Pancreas (tissue), 10 donors: Measurements from ENCODE around the gene SLC6A16. TPM values are rescaled to one million over a fixed set of nuclear protein-coding genes. Genes with fewer than 3 reads are reported as not detected.
"Not testable (repeated sequence)": the region's sequence is repeated elsewhere in the genome, so short reads cannot be mapped to it uniquely, and the experiment has no call there.

Experiments used
- ATAC-seq, 4 donors: fragments of 200-7000 bp; cut with Tn5 transposase; one replicate each; pipeline versions ENCODE4 v1.8.0 to v1.9.1; 2020; ENCODE audit warnings: mild to moderate bottlenecking in 4 of 4, moderate library complexity in 4 of 4
- DNase-seq, 6 donors: peaks; one replicate each; pipeline ENCODE4 v3.0.0-alpha.2; 2020
- FAIRE-seq: peaks from 2 replicates; lab custom pipeline; 2012; peaks lifted over from hg19 to GRCh38; lab: Jason Lieb, UNC
- H3K27ac ChIP-seq, 4 donors: fragments of 200-600 bp; sonication (generic); 1 replicate in 3 of 4; 2 replicates in 1 of 4; pipeline versions ENCODE4 v1.5.0 to v1.8.0; 2020
- H3K27me3 ChIP-seq, 4 donors: fragments of 200-600 bp; one replicate each; pipeline ENCODE4 v1.8.0; 2021
- H3K36me3 ChIP-seq, 3 donors: fragments of 200-600 bp; sonication (generic) in 1 of 3; one replicate each; pipeline versions ENCODE4 v1.5.0 to v1.8.0; 2020 to 2021
- H3K4me1 ChIP-seq, 3 donors: fragments of 200-600 bp; one replicate each; pipeline ENCODE4 v1.8.0; 2021
- H3K4me3 ChIP-seq, 4 donors: fragments of 200-600 bp; sonication (generic) in 2 of 4; one replicate each; pipeline versions ENCODE4 v1.5.0 to v1.8.0; 2020 to 2021
- H3K9me3 ChIP-seq, 4 donors: fragments of 200-600 bp; one replicate each; pipeline ENCODE4 v1.8.0; 2021
- CTCF ChIP-seq, 4 donors: fragments of 200-600 bp; sonication (generic) in 3 of 4; IDR thresholded peaks; one replicate each; pipeline versions ENCODE4 v1.5.0 to v1.8.0; 2021; ENCODE audit warnings: antibody characterized with exemption in 4 of 4
- whole genome bisulfite sequencing, 2 donors: extraction: QIAGEN DNeasy Blood & Tissue Kit; methylation state at CpG; one replicate each; pipeline ENCODE4 v1.1.7; 2013; 5-methylcytosine and 5-hydroxymethylcytosine counted together
- intact Hi-C, 3 donors: fragments of 100-400 bp; cut with DNase I; formaldehyde crosslinking; loops; one replicate each; pipeline versions ENCODE4 v1.11.1 to v1.14.2; 2022
- polyA plus RNA-seq, 2 donors: library from polyadenylated mRNA; stranded (reverse); fragments of 200-250 nt; gene quantifications; one replicate each; pipeline ENCODE4 v1.2.3, GENCODE V29; 2013
- total RNA-seq, 6 donors: library from RNA; stranded (reverse); fragmentation: NEBNext Ultra II Directional in 4 of 6; extraction: Animal tissue kit (Norgen Biotek cat#: 25700) in 4 of 6; gene quantifications; one replicate each; pipeline versions ENCODE4 v1.2.1 to v1.2.4, GENCODE V29; 2021 to 2023
- donor health status: healthy with polysubstance abuse.
- donor health status: DM: no; HTN: no; CAD: no; lungs with moderate emphysema.
- donor health status: DM: no; HTN: no; CAD: no.
- donor health status: control.
- donor health status: control.
- donor health status: Bipolar disorder and iron deficiency.
- donor health status: DM: yes; HTN: yes; CAD: no.
- donor health status: DM: no; HTN: no; CAD: no.
- donor health status: DM: no; HTN: no; CAD: no.
- donor health status: DM: yes; HTN: yes; CAD: no.

Gene SLC6A16
- total RNA-seq (1 to 10 TPM; 1.5 to 4.1 (median 2.7) TPM), polyA plus RNA-seq (1 to 10 TPM; 4.5 to 5.9 TPM)

- Histone ChIP-seq H3K9me3 (no peaks in the 10 kb centered on the region), H3K27me3 (no peaks in the 10 kb centered on the region), H3K27ac (no peak within 1 kb of the TSS), H3K4me1 (no peaks in the 10 kb centered on the region), H3K36me3 (no peaks in the 10 kb centered on the region), H3K4me3 (no peak within 1 kb of the TSS)
- ATAC-seq: no peak
- 95 to 96% methylated on average over 35 to 38 of the region's 38 CpGs for WGBS, 2 donors
- FAIRE-seq: no peak
- no peak for TF ChIP-seq CTCF (IDR thresholded peaks at IDR 0.05)
- intact Hi-C loops: no loop called here
- no peak for DNase-seq
These were observed at the start of gene SLC6A16 for GRCh38 chr19:49324801-49325576. Gene SLC6A16 (minus strand): TSS chr19:49325191. CDS start chr19:49311347, 13,844 bp downstream.

- ATAC-seq, H3K9me3 ChIP-seq, intact Hi-C loops, H3K4me3 ChIP-seq, H3K4me1 ChIP-seq, H3K27ac ChIP-seq, DNase-seq, H3K36me3 ChIP-seq, H3K27me3 ChIP-seq, FAIRE-seq: not testable (repeated sequence)
- WGBS, 2 donors: 76 to 91% methylated on average over 3 of the region's 3 CpGs
These were observed 48.2 kb upstream of the SLC6A16 start for GRCh38 chr19:49373174-49373573.

- Histone ChIP-seq H3K27me3 (no peaks in the 10 kb centered on the region), H3K4me1 (no peaks in the 10 kb centered on the region), H3K36me3 (no peaks in the 10 kb centered on the region), H3K4me3 (no peak overlapping the region), H3K9me3 (no peaks in the 10 kb centered on the region), H3K27ac (no peak overlapping the region)
- DNase-seq (no peak), FAIRE-seq (no peak), ATAC-seq (no peak)
- intact Hi-C loops: no loop called here
- 66 to 79% methylated on average over 3 of the region's 3 CpGs for WGBS, 2 donors
- no peak for TF ChIP-seq CTCF (IDR thresholded peaks at IDR 0.05)
These were observed 46.2 kb upstream of the SLC6A16 start for GRCh38 chr19:49371184-49371583.

- intact Hi-C loops: no loop called here
- no peaks in the 10 kb centered on the region for H3K9me3 ChIP-seq
- no peak overlapping the region for H3K27ac ChIP-seq
- no peak for TF ChIP-seq CTCF (IDR thresholded peaks at IDR 0.05)
- no peak for DNase-seq
- no peaks in the 10 kb centered on the region for H3K4me1 ChIP-seq
- H3K36me3 ChIP-seq: no peaks in the 10 kb centered on the region
- 84 to 99% methylated on average over 5 of the region's 5 CpGs for WGBS, 2 donors
- H3K27me3 ChIP-seq: no peaks in the 10 kb centered on the region
- no peak overlapping the region for H3K4me3 ChIP-seq
- FAIRE-seq: no peak
- no peak for ATAC-seq
These were observed 43.8 kb upstream of the SLC6A16 start for GRCh38 chr19:49368711-49369358.

GRCh38 chr19:49366110-49366509 is 41.1 kb upstream of the SLC6A16 start:
- Histone ChIP-seq H3K4me3 (no peak overlapping the region), H3K4me1 (peaks cover 0 to 4% (median 0%) of the 10 kb centered on the region in 3 donors), H3K27ac (no peak overlapping the region), H3K9me3 (no peaks in the 10 kb centered on the region), H3K27me3 (no peaks in the 10 kb centered on the region), H3K36me3 (no peaks in the 10 kb centered on the region)
- FAIRE-seq (no peak), DNase-seq (no peak), ATAC-seq (no peak)
- TF ChIP-seq CTCF (IDR thresholded peaks at IDR 0.05): no peak
- intact Hi-C loops: no loop called here
